ENCODE data around the gene MGLL.

MGLL gene

GRCh38 chr3:127822041-127822681, at the start of gene MGLL:
MGLL (minus strand) TSS chr3:127822515; CDS start chr3:127822318, 197 bp downstream.
- peak within 1 kb of the TSS; percentile 65 for H3K4me3 ChIP-seq (ENCODE audit: low read depth, low read length)

GRCh38 chr3:127870156-127870555, 47.8 kb upstream of the MGLL start:
- H3K4me3 ChIP-seq (ENCODE audit: low read depth, low read length) = no peak overlapping the region

- no peak overlapping the region for H3K4me3 ChIP-seq (ENCODE audit: low read depth, low read length)
Measured at GRCh38 chr3:127867986-127868385, 45.7 kb upstream of the MGLL start.

GRCh38 chr3:127867412-127867811, 45.1 kb upstream of the MGLL start:
- no peak overlapping the region for H3K4me3 ChIP-seq (ENCODE audit: low read depth, low read length)

GRCh38 chr3:127865941-127866340, 43.6 kb upstream of the MGLL start:
- H3K4me3 ChIP-seq (ENCODE audit: low read depth, low read length) = no peak overlapping the region

- H3K4me3 ChIP-seq (ENCODE audit: low read depth, low read length) = no peak overlapping the region
Measured at GRCh38 chr3:127860211-127860696, 37.9 kb upstream of the MGLL start.

- H3K4me3 ChIP-seq (ENCODE audit: low read depth, low read length) = no peak overlapping the region
Measured at GRCh38 chr3:127859730-127860129, 37.4 kb upstream of the MGLL start.

GRCh38 chr3:127858937-127859336, 36.6 kb upstream of the MGLL start:
- H3K4me3 ChIP-seq (ENCODE audit: low read depth, low read length) = no peak overlapping the region

- no peak overlapping the region for H3K4me3 ChIP-seq (ENCODE audit: low read depth, low read length)
Measured at GRCh38 chr3:127858521-127858920, 36.2 kb upstream of the MGLL start.

GRCh38 chr3:127857333-127857732, 35.0 kb upstream of the MGLL start:
- no peak overlapping the region for H3K4me3 ChIP-seq (ENCODE audit: low read depth, low read length)

- no peak overlapping the region for H3K4me3 ChIP-seq (ENCODE audit: low read depth, low read length)
Measured at GRCh38 chr3:127856801-127857200, 34.5 kb upstream of the MGLL start.

- H3K4me3 ChIP-seq (ENCODE audit: low read depth, low read length) = no peak overlapping the region
Measured at GRCh38 chr3:127855246-127855645, 32.9 kb upstream of the MGLL start.

GRCh38 chr3:127853681-127854080, 31.4 kb upstream of the MGLL start:
- H3K4me3 ChIP-seq (ENCODE audit: low read depth, low read length) = no peak overlapping the region

GRCh38 chr3:127851899-127852298, 29.6 kb upstream of the MGLL start:
- no peak overlapping the region for H3K4me3 ChIP-seq (ENCODE audit: low read depth, low read length)

GRCh38 chr3:127849368-127849767, 27.1 kb upstream of the MGLL start:
- H3K4me3 ChIP-seq (ENCODE audit: low read depth, low read length) = no peak overlapping the region

GRCh38 chr3:127848131-127849129, 26.1 kb upstream of the MGLL start:
- no peak overlapping the region for H3K4me3 ChIP-seq (ENCODE audit: low read depth, low read length)

GRCh38 chr3:127847236-127847720, 25.0 kb upstream of the MGLL start:
- H3K4me3 ChIP-seq (ENCODE audit: low read depth, low read length) = no peak overlapping the region

GRCh38 chr3:127846576-127846975, 24.3 kb upstream of the MGLL start:
- no peak overlapping the region for H3K4me3 ChIP-seq (ENCODE audit: low read depth, low read length)

- no peak overlapping the region for H3K4me3 ChIP-seq (ENCODE audit: low read depth, low read length)
Measured at GRCh38 chr3:127844326-127844942, 22.1 kb upstream of the MGLL start.

- H3K4me3 ChIP-seq (ENCODE audit: low read depth, low read length) = no peak overlapping the region
Measured at GRCh38 chr3:127840671-127841070, 18.4 kb upstream of the MGLL start.

GRCh38 chr3:127839099-127839498, 16.8 kb upstream of the MGLL start:
- H3K4me3 ChIP-seq (ENCODE audit: low read depth, low read length) = no peak overlapping the region

Measured in iPS-11a (cell line).